ENCODE data around the gene CD276. TPM values are rescaled to one million over a fixed set of nuclear protein-coding genes. Genes with fewer than 3 reads are reported as not detected.
"Not testable (repeated sequence)": the region's sequence is repeated elsewhere in the genome, so short reads cannot be mapped to it uniquely, and the experiment has no call there.

The CD276 gene
- total RNA-seq, 2 experiments from 2014 or later, result 0.37 to 0.96 TPM

DNA sequence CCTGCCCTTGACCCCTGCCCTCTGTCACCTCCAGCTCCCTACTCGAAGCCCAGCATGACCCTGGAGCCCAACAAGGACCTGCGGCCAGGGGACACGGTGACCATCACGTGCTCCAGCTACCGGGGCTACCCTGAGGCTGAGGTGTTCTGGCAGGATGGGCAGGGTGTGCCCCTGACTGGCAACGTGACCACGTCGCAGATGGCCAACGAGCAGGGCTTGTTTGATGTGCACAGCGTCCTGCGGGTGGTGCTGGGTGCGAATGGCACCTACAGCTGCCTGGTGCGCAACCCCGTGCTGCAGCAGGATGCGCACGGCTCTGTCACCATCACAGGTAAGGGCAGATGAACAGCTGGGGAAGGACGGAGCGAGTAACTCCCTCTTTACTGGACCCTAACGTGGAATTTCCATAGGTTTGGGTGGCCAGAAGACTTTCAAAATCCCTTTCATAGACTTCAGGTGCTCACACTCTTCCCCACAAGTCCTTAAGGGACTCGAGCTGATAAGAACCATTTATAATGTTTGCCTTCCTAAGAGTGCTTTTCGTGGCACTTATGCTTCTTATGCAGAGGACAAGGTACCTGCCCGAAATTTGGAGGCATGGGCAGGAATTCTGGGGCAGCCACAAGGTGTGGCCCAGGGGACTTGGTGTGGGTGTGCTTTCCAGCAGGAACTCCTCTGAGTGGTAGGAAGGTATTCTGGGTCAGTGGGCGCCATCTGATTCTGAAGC is 20.1 kb downstream of the CD276 start:
- H3K9me3 Mint-ChIP-seq; DNase-seq; H3K27ac Mint-ChIP-seq; POLR2A ChIA-PET; H3K4me1 Mint-ChIP-seq; H3K4me3 Mint-ChIP-seq; H3K36me3 Mint-ChIP-seq (ENCODE audit: low read depth): not testable (repeated sequence)
- CTCF ChIA-PET, result interaction anchor here (0.6 to 2.0 kb wide), 13 partner anchors 9 to 431 kb away, joined by 3 to 21 read pairs (median 4); no protein-coding TSS in a partner anchor
- peaks cover 10% of the 10 kb centered on the region for H3K27me3 Mint-ChIP-seq

GRCh38 chr15:73704869-73705645 is 20.9 kb downstream of the CD276 start:
- Mint-ChIP-seq H3K27me3 (peaks cover 5% of the 10 kb centered on the region), H3K4me3 (no peak overlapping the region), H3K4me1 (peaks cover 4% of the 10 kb centered on the region), H3K9me3 (no peaks in the 10 kb centered on the region), H3K36me3 (ENCODE audit: low read depth) (no peaks in the 10 kb centered on the region), H3K27ac (no peak overlapping the region)
- POLR2A ChIA-PET, result no interaction called here
- DNase-seq, result peak; percentile 74
- CTCF ChIA-PET, result interaction anchor here (0.6 to 2.0 kb wide), 18 partner anchors 10 to 470 kb away, joined by 3 to 21 read pairs (median 4); no protein-coding TSS in a partner anchor

GRCh38 chr15:73708691-73709090 is 24.5 kb downstream of the CD276 start:
- no peaks in the 10 kb centered on the region for H3K36me3 Mint-ChIP-seq (ENCODE audit: low read depth)
- peaks cover 2% of the 10 kb centered on the region for H3K4me1 Mint-ChIP-seq
- ChIA-PET CTCF (interaction anchor here (1.0 kb wide), 1 partner anchor 73 kb away, joined by 3 read pairs; no protein-coding TSS in a partner anchor), POLR2A (no interaction called here)
- no peak overlapping the region for H3K4me3 Mint-ChIP-seq
- no peak for DNase-seq
- no peaks in the 10 kb centered on the region for H3K27me3 Mint-ChIP-seq
- H3K27ac Mint-ChIP-seq, result no peak overlapping the region
- H3K9me3 Mint-ChIP-seq, result no peaks in the 10 kb centered on the region

GRCh38 chr15:73709241-73709640 is 25.1 kb downstream of the CD276 start:
- Mint-ChIP-seq H3K36me3 (ENCODE audit: low read depth) (no peaks in the 10 kb centered on the region), H3K9me3 (no peaks in the 10 kb centered on the region), H3K27me3 (no peaks in the 10 kb centered on the region), H3K4me3 (no peak overlapping the region), H3K27ac (no peak overlapping the region), H3K4me1 (peaks cover 2% of the 10 kb centered on the region)
- CTCF ChIA-PET, result interaction anchor here (1.4 kb wide), 1 partner anchor 10 kb away, joined by 5 read pairs; no protein-coding TSS in a partner anchor
- no peak for DNase-seq
- POLR2A ChIA-PET, result no interaction called here

DNA sequence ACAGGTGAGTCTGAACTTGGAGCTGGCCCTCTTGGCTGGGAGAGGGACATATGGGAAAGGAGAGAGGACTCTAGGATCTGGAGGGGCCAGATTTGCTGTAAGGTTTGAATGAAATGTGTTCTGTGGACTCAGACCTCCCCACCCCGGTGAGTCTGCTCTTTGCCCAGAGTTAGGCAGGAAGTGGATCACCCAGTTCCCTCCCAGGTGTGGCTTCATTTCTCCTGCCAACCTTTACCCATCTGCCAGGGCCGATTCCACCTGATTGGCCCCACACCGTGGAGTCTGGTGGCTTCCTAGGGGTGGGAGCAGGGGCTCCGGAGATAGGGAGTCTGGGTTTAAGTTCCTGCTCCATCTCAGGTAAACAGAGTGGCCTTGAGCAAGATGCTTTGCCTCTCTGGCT is 25.5 kb downstream of the CD276 start:
- Mint-ChIP-seq H3K36me3 (ENCODE audit: low read depth) (no peaks in the 10 kb centered on the region), H3K4me1 (peaks cover 1% of the 10 kb centered on the region), H3K9me3 (no peaks in the 10 kb centered on the region), H3K27me3 (no peaks in the 10 kb centered on the region), H3K4me3 (no peak overlapping the region), H3K27ac (no peak overlapping the region)
- no peak for DNase-seq
- ChIA-PET POLR2A (no interaction called here), CTCF (interaction anchor here (1.4 kb wide), 1 partner anchor 10 kb away, joined by 5 read pairs; no protein-coding TSS in a partner anchor)

DNA sequence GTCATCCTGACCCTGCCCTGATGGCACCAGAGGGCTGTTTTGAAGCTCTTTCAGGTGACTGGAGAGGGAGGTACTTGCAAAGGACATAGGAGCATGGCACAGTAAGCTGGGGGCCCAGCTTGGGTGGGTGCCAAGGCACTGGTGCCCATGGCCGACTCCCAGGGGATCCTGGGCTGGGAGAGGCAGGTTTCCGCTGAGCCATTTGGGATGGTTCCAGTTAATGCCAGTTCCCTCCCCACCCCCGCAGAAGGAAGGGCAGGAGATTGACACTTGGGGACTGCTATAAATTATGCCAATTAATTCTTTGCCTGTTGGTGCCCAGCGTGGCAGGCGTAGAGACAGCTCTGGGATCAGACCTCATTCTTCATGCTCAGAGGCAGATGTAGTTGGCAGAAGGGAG is 26.1 kb downstream of the CD276 start:
- DNase-seq, result no peak
- no peaks in the 10 kb centered on the region for H3K4me1 Mint-ChIP-seq
- CTCF ChIA-PET, result interaction anchor here (1.4 kb wide), 1 partner anchor 11 kb away, joined by 5 read pairs; no protein-coding TSS in a partner anchor
- H3K9me3 Mint-ChIP-seq, result no peaks in the 10 kb centered on the region
- no peaks in the 10 kb centered on the region for H3K36me3 Mint-ChIP-seq (ENCODE audit: low read depth)
- H3K27ac Mint-ChIP-seq, result no peak overlapping the region
- no peaks in the 10 kb centered on the region for H3K27me3 Mint-ChIP-seq
- POLR2A ChIA-PET, result no interaction called here
- H3K4me3 Mint-ChIP-seq, result no peak overlapping the region

DNA sequence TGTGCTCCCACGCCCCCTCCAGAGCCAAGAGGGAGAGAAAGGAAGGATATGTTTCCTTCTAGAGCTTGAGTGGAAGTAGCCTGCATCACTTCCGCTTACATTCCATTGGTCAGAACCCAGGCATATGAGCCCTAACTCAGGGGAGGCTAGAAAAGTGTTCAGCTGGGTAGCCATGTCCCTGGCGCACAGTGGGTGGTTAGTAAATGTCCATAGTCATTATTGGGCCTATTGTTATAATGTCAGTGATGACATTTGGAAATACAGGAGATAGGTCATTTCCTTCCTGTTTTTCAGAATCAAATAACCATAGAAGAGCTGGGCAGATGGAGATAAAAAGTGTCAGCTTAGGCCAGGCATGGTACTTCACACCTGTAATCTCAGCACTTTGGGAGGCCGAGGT is 27.3 kb downstream of the CD276 start:
- ChIA-PET CTCF (interaction anchor here (0.7 to 1.4 kb wide), 2 partner anchors 13 to 16 kb away, joined by 3 read pairs; no protein-coding TSS in a partner anchor), POLR2A (no interaction called here)
- no peaks in the 10 kb centered on the region for H3K36me3 Mint-ChIP-seq (ENCODE audit: low read depth)
- H3K9me3 Mint-ChIP-seq, result no peaks in the 10 kb centered on the region
- H3K27me3 Mint-ChIP-seq, result no peaks in the 10 kb centered on the region
- H3K4me3 Mint-ChIP-seq, result no peak overlapping the region
- DNase-seq, result no peak
- H3K4me1 Mint-ChIP-seq, result no peaks in the 10 kb centered on the region
- no peak overlapping the region for H3K27ac Mint-ChIP-seq

- no peak overlapping the region for H3K27ac Mint-ChIP-seq
- H3K27me3 Mint-ChIP-seq, result no peaks in the 10 kb centered on the region
- H3K4me3 Mint-ChIP-seq, result no peak overlapping the region
- H3K4me1 Mint-ChIP-seq, result no peaks in the 10 kb centered on the region
- CTCF ChIA-PET, result interaction anchor here (0.7 to 1.4 kb wide), 3 partner anchors 12 to 15 kb away, joined by 3 read pairs; no protein-coding TSS in a partner anchor
- no peak for DNase-seq
- POLR2A ChIA-PET, result no interaction called here
- no peaks in the 10 kb centered on the region for H3K9me3 Mint-ChIP-seq
- H3K36me3 Mint-ChIP-seq (ENCODE audit: low read depth), result no peaks in the 10 kb centered on the region
Measured at GRCh38 chr15:73712107-73712506, 27.9 kb downstream of the CD276 start.

DNA sequence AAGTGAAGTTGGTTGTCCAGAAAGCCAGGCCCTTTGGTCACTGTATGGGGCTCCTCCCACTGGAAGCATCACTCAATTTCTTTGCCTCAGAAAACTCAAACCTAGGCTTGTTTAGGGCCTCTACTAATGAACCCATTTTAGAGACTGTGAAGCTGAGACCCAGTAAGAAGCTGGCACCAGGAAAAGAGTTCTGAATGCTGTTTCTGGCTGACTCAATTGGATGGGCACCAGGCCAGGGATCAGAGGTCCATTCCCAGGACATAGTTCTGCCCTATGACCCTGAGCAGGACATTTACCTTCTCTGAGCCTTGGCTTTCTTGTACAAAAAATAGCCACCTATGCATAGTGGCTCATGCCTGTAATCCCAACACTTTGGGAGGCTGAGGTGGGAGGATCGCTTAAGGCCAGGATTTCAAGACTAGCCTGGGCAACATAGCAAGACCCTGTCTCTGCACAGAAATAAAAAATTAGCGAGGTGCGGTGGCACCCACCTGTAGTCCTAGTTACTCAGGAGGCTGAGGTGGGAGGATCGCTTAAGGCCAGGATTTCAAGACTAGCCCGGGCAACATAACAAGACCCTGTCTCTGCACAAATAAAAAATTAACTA is 30.6 kb downstream of the CD276 start:
- H3K27me3 Mint-ChIP-seq, result peaks cover 2% of the 10 kb centered on the region
- H3K4me3 Mint-ChIP-seq, result no peak overlapping the region
- CTCF ChIA-PET, result interaction anchor here (0.9 to 1.4 kb wide), 2 partner anchors 10 to 20 kb away, joined by 3 to 4 read pairs; no protein-coding TSS in a partner anchor

DNA sequence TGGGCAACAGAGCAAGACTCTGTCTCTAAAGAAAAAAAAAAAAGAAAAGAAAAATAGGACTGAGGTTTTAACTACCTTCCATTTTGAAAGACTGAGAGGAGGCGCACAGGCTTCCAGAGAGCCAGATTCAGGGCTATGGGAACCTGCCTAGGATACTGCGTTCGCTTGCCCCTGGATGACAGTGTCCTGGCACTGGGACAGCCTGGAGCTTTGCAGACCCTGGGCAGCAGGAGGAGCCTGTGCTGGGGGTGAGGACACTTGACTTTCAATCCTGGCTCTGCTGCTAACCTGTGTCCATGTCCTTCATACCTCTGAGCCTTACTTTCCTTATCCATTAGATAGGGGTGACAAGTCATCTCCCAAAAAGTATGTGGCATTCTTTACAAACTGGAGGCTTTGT is 31.2 kb downstream of the CD276 start:
- peaks cover 2% of the 10 kb centered on the region for H3K27me3 Mint-ChIP-seq

More for the DNA sequence above, 30.6 kb downstream of the CD276 start:
- H3K4me1 Mint-ChIP-seq, result no peaks in the 10 kb centered on the region
- POLR2A ChIA-PET, result no interaction called here
- H3K9me3 Mint-ChIP-seq, result no peaks in the 10 kb centered on the region
- no peaks in the 10 kb centered on the region for H3K36me3 Mint-ChIP-seq (ENCODE audit: low read depth)
- DNase-seq, result no peak
- no peak overlapping the region for H3K27ac Mint-ChIP-seq

GRCh38 chr15:73716417-73716816 is 32.2 kb downstream of the CD276 start:
- ChIA-PET POLR2A (no interaction called here), CTCF (interaction anchor here (0.8 kb wide), 1 partner anchor 79 kb away, joined by 3 read pairs; no protein-coding TSS in a partner anchor)
- no peaks in the 10 kb centered on the region for H3K36me3 Mint-ChIP-seq (ENCODE audit: low read depth)
- H3K27me3 Mint-ChIP-seq, result peaks cover 2% of the 10 kb centered on the region
- no peak overlapping the region for H3K4me3 Mint-ChIP-seq
- no peaks in the 10 kb centered on the region for H3K9me3 Mint-ChIP-seq
- H3K27ac Mint-ChIP-seq, result no peak overlapping the region
- no peaks in the 10 kb centered on the region for H3K4me1 Mint-ChIP-seq
- no peak for DNase-seq

More for the DNA sequence above, 31.2 kb downstream of the CD276 start:
- no peak overlapping the region for H3K4me3 Mint-ChIP-seq
- DNase-seq, result no peak
- no peaks in the 10 kb centered on the region for H3K9me3 Mint-ChIP-seq
- POLR2A ChIA-PET, result no interaction called here
- H3K36me3 Mint-ChIP-seq (ENCODE audit: low read depth), result no peaks in the 10 kb centered on the region
- H3K27ac Mint-ChIP-seq, result no peak overlapping the region
- no peaks in the 10 kb centered on the region for H3K4me1 Mint-ChIP-seq
- CTCF ChIA-PET, result interaction anchor here (1.4 kb wide), 1 partner anchor 11 kb away, joined by 4 read pairs; no protein-coding TSS in a partner anchor

GRCh38 chr15:73717206-73717605 is 33.0 kb downstream of the CD276 start:
- H3K4me3 Mint-ChIP-seq, result no peak overlapping the region
- no peak overlapping the region for H3K27ac Mint-ChIP-seq
- no peaks in the 10 kb centered on the region for H3K4me1 Mint-ChIP-seq
- H3K9me3 Mint-ChIP-seq, result no peaks in the 10 kb centered on the region
- H3K27me3 Mint-ChIP-seq, result peaks cover 5% of the 10 kb centered on the region
- DNase-seq, result no peak
- CTCF ChIA-PET, result no interaction called here
- no peaks in the 10 kb centered on the region for H3K36me3 Mint-ChIP-seq (ENCODE audit: low read depth)
- POLR2A ChIA-PET, result no interaction called here

GRCh38 chr15:73717802-73718201 is 33.6 kb downstream of the CD276 start:
- Mint-ChIP-seq H3K9me3 (no peaks in the 10 kb centered on the region), H3K27ac (no peak overlapping the region), H3K4me1 (no peaks in the 10 kb centered on the region), H3K36me3 (ENCODE audit: low read depth) (no peaks in the 10 kb centered on the region), H3K4me3 (no peak overlapping the region), H3K27me3 (peaks cover 5% of the 10 kb centered on the region)
- no peak for DNase-seq
- POLR2A ChIA-PET, result no interaction called here
- CTCF ChIA-PET, result no interaction called here
